Duodenal mucosa (tissue), 2 donors: ENCODE data around the gene HTR3E.

Experiments used
- H3K27ac ChIP-seq: one replicate; pipeline ENCODE4 v1.7.0; 2013; ENCODE audit warnings: low read depth, low read length
- H3K27me3 ChIP-seq, 2 donors: one replicate each; pipeline ENCODE4 v1.7.0; 2013; ENCODE audit warnings: low read length in 2 of 2, control low read depth in 1 of 2; ENCODE audit not compliant: insufficient read depth in 2 of 2, control insufficient read depth in 1 of 2
- H3K36me3 ChIP-seq, 2 donors: one replicate each; pipeline ENCODE4 v1.7.0; 2013; ENCODE audit warnings: low read length in 2 of 2, control low read depth in 1 of 2; ENCODE audit not compliant: insufficient read depth in 2 of 2, control insufficient read depth in 1 of 2
- H3K4me1 ChIP-seq, 2 donors: one replicate each; pipeline ENCODE4 v1.7.0; 2013; ENCODE audit warnings: low read length in 2 of 2, control low read depth in 1 of 2; ENCODE audit not compliant: insufficient read depth in 2 of 2, control insufficient read depth in 1 of 2
- H3K4me3 ChIP-seq, 2 donors: one replicate each; pipeline ENCODE4 v1.7.0; 2013; ENCODE audit warnings: low read length in 2 of 2, low read depth in 1 of 2
- H3K9ac ChIP-seq, 2 donors: one replicate each; pipeline ENCODE4 v1.7.0; 2013; ENCODE audit warnings: low read length in 2 of 2, low read depth in 1 of 2
- H3K9me3 ChIP-seq, 2 donors: one replicate each; pipeline ENCODE4 v1.7.0; 2013; ENCODE audit warnings: low read length in 2 of 2, control low read depth in 1 of 2; ENCODE audit not compliant: control insufficient read depth in 1 of 2

The HTR3E gene

GRCh38 chr3:184135149-184135910 is 38.5 kb downstream of the HTR3E start, which contains the start of gene EIF2B5:
Gene EIF2B5 (plus strand): TSS chr3:184135358. CDS start chr3:184135386, 28 bp downstream.
- no peaks in the 10 kb centered on the region for H3K27me3 ChIP-seq
- peak within 1 kb of the TSS; percentile 77 for H3K27ac ChIP-seq
- peaks cover 8 to 18% of the 10 kb centered on the region in 2 donors for H3K36me3 ChIP-seq
- H3K4me3 ChIP-seq, result peak within 1 kb of the TSS; percentile 98 to 100
- no peaks in the 10 kb centered on the region for H3K9me3 ChIP-seq
- H3K9ac ChIP-seq, result peak within 1 kb of the TSS; percentile 98 to 99
- H3K4me1 ChIP-seq, result peaks cover 24 to 28% of the 10 kb centered on the region in 2 donors

DNA sequence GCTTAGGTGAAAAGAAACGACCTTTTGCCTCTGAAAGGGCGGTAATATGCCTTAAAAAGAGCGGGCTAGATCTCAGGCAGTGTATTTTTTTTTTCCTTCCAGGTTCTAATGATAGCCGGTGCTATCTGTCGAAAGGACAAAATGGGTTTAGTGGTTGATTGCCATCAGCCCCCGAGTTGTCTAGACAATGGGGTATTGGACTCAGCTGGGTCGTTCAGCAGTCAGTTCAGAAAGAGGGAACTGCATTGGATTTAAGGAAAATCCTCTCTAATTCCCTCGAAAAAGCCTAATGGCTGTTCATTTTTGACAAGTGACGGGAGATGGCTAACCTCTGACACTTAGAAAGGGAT is 39.0 kb downstream of the HTR3E start:
- Histone ChIP-seq H3K27me3 (no peaks in the 10 kb centered on the region), H3K36me3 (peaks cover 14 to 24% of the 10 kb centered on the region in 2 donors), H3K27ac (no peak overlapping the region), H3K9me3 (no peaks in the 10 kb centered on the region), H3K4me1 (peaks cover 24 to 28% of the 10 kb centered on the region in 2 donors), H3K9ac (peak overlapping the region; percentile 98 to 99), H3K4me3 (peak overlapping the region; percentile 98 to 100)

- no peaks in the 10 kb centered on the region for H3K9me3 ChIP-seq
- H3K36me3 ChIP-seq, result peaks cover 52 to 68% of the 10 kb centered on the region in 2 donors
- no peaks in the 10 kb centered on the region for H3K27me3 ChIP-seq
- no peak overlapping the region for H3K9ac ChIP-seq
- H3K4me3 ChIP-seq, result no peak overlapping the region
- H3K27ac ChIP-seq, result no peak overlapping the region
- peaks cover 20 to 24% of the 10 kb centered on the region in 2 donors for H3K4me1 ChIP-seq
Observed at GRCh38 chr3:184140436-184140835, 43.6 kb downstream of the HTR3E start.

- H3K9me3 ChIP-seq, result no peaks in the 10 kb centered on the region
- peaks cover 7 to 10% of the 10 kb centered on the region in 2 donors for H3K4me1 ChIP-seq
- H3K9ac ChIP-seq, result no peak overlapping the region
- no peak overlapping the region for H3K27ac ChIP-seq
- H3K4me3 ChIP-seq, result no peak overlapping the region
- H3K27me3 ChIP-seq, result no peaks in the 10 kb centered on the region
- peaks cover 50 to 66% of the 10 kb centered on the region in 2 donors for H3K36me3 ChIP-seq
Observed at GRCh38 chr3:184142199-184142598, 45.3 kb downstream of the HTR3E start.

DNA sequence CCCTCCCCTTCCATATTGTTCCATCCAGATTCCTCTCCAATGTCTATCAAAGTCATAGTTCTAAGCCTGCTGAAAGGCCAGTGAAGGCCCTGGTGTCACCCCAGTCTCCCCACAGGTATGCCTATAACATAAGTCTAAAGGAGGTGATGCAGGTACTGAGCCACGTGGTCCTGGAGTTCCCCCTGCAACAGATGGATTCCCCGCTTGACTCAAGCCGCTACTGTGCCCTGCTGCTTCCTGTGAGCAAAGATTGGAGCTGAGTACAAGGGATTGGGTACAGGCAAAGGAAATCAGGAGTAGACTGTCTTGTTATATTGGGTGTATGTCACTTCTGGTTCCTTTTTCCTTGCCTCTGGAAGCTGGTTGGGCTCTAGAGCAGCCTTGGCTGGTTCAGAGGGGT is 46.5 kb downstream of the HTR3E start:
- H3K27me3 ChIP-seq, result no peaks in the 10 kb centered on the region
- H3K9me3 ChIP-seq, result no peaks in the 10 kb centered on the region
- H3K4me1 ChIP-seq, result peaks cover 6 to 7% of the 10 kb centered on the region in 2 donors
- no peak overlapping the region for H3K4me3 ChIP-seq
- H3K9ac ChIP-seq, result no peak overlapping the region
- H3K27ac ChIP-seq, result no peak overlapping the region
- peaks cover 48 to 58% of the 10 kb centered on the region in 2 donors for H3K36me3 ChIP-seq

DNA sequence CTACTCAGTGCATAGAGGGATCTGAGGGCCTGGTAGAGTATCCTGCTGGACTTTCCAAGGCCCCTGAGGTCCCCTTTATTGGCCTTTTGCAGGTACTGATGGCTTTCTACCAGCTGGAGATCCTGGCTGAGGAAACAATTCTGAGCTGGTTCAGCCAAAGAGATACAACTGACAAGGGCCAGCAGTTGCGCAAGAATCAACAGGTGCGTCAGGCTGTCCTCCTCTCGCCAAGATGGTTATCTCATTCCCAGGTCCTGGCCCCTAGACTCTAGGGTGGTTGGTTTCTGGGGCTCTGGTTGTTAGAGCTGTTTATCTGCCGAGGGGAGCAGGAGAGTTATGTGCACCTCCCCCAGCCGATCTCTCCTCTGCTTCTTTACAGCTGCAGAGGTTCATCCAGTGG is 47.6 kb downstream of the HTR3E start:
- Histone ChIP-seq H3K9me3 (no peaks in the 10 kb centered on the region), H3K4me3 (no peak overlapping the region), H3K4me1 (peaks cover 6 to 7% of the 10 kb centered on the region in 2 donors), H3K27ac (no peak overlapping the region), H3K36me3 (peaks cover 48 to 56% of the 10 kb centered on the region in 2 donors), H3K9ac (no peak overlapping the region), H3K27me3 (no peaks in the 10 kb centered on the region)

GRCh38 chr3:184145111-184145524 is 48.3 kb downstream of the HTR3E start:
- no peak overlapping the region for H3K9ac ChIP-seq
- H3K4me3 ChIP-seq, result no peak overlapping the region
- no peaks in the 10 kb centered on the region for H3K9me3 ChIP-seq
- H3K27me3 ChIP-seq, result no peaks in the 10 kb centered on the region
- H3K4me1 ChIP-seq, result peaks cover 6 to 7% of the 10 kb centered on the region in 2 donors
- no peak overlapping the region for H3K27ac ChIP-seq
- H3K36me3 ChIP-seq, result peaks cover 47 to 52% of the 10 kb centered on the region in 2 donors

GRCh38 chr3:184145751-184146270 is 48.9 kb downstream of the HTR3E start:
- Histone ChIP-seq H3K4me1 (peaks cover 6 to 7% of the 10 kb centered on the region in 2 donors), H3K27ac (no peak overlapping the region), H3K9me3 (no peaks in the 10 kb centered on the region), H3K36me3 (peaks cover 40 to 45% of the 10 kb centered on the region in 2 donors), H3K4me3 (no peak overlapping the region), H3K9ac (no peak overlapping the region), H3K27me3 (no peaks in the 10 kb centered on the region)

DNA sequence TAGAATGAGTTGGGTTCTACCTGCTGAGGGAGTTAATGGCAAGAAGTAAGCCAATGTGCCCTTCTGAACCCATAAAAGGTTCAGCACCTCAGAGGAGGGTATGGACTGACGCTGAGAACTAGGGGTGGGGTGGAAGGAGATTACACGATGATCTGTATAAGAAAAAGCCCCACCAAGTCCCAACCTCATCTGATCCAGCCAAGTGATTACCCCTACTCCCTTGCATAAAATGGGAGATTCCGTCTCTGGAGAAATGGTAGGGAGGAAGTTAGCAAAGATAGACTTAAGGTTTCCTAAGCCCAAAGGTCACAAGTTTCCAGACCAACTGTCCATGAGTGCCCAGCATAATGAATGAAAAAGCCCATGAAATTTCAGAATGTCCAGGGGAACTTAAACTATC is 51.2 kb downstream of the HTR3E start:
- Histone ChIP-seq H3K27ac (no peak overlapping the region), H3K9me3 (no peaks in the 10 kb centered on the region), H3K36me3 (peaks cover 19 to 23% of the 10 kb centered on the region in 2 donors), H3K9ac (no peak overlapping the region), H3K4me1 (peaks cover 6 to 7% of the 10 kb centered on the region in 2 donors), H3K27me3 (no peaks in the 10 kb centered on the region), H3K4me3 (no peak overlapping the region)

DNA sequence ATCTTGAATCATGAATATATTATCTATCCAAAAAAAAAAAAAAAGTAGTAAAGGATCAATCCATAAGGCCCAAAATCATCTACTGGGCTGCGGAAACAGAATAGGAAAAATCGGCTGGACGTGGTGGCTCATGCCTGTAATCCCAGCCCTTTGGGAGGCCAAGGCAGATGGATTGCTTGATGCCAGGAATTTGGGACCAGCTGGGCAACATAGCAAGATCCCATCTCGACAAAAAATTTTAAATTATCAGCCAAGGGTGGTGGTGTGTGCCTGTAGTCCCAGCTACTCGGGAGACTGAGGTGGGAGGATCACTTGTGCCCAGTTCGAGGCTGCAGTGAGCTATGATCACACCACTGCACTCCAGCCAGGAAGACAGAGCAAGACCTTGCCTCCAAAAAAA is 52.3 kb downstream of the HTR3E start:
- Histone ChIP-seq H3K27ac (no peak overlapping the region), H3K4me3 (no peak overlapping the region), H3K9ac (no peak overlapping the region), H3K36me3 (peaks cover 10 to 12% of the 10 kb centered on the region in 2 donors), H3K4me1 (peaks cover 6 to 7% of the 10 kb centered on the region in 2 donors), H3K9me3 (no peaks in the 10 kb centered on the region), H3K27me3 (no peaks in the 10 kb centered on the region)
